OCI-LY7 (cell line): ENCODE measurements around the gene POGLUT3.

Source experiments
- CTCF ChIP-seq: fragments of 200-600 bp; sonication (generic); conservative IDR thresholded peaks from 2 replicates; pipeline ENCODE4 v1.5.1; 2014; ENCODE audit warnings: mild to moderate bottlenecking, antibody characterized with exemption, low read length, moderate library complexity, mixed read lengths
- EZH2phosphoT487 ChIP-seq: fragments of 200-600 bp; sonication (generic); IDR thresholded peaks from 2 replicates; pipeline ENCODE4 v1.6.1; 2018; ENCODE audit warnings: low read depth, borderline replicate concordance, mild to moderate bottlenecking, mixed run types, antibody characterized with exemption, low read length, moderate library complexity, mixed read lengths

DNA sequence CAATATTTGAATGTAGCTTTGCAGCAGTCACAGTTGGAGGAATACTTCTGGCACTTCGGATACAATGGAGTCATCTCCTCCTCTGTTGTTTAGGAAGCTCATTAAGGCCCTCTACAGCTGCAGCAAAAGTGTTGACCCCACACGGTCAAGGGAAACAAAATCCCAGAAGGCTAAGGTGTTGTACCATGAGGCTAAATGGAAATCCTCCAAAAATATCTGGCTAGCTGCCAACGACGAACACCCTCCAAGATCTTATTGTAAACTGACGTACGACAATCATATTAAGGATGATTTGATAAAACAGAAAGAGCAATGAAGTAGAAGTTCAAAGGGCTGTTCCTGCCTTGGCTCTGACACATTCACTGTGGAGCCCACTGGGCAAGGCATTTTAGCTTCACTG lies 4.0 kb downstream of the POGLUT3 start:
- TF ChIP-seq CTCF (no peak), EZH2phosphoT487 (no peak)
